Liver (tissue), 9 donors: ENCODE measurements around the gene CD244. TPM values are rescaled to one million over a fixed set of nuclear protein-coding genes. Genes with fewer than 3 reads are reported as not detected.

Experiments
- DNase-seq: peaks from one replicate; pipeline ENCODE4 v3.0.0-alpha.2; 2017; ENCODE audit warnings: low spot score
- H3K27ac ChIP-seq, 2 donors: one replicate each; pipeline ENCODE4 v1.7.0; 2013; ENCODE audit warnings: inconsistent platforms in 2 of 2, low read length in 2 of 2, control low read depth in 1 of 2, low read depth in 1 of 2, mild to moderate bottlenecking in 1 of 2
- H3K27me3 ChIP-seq, 4 donors: one replicate each; pipeline versions ENCODE4 v1.6.1 to v1.7.0; 2013; ENCODE audit warnings: low read length in 3 of 4, inconsistent platforms in 1 of 4, mild to moderate bottlenecking in 1 of 4, moderate library complexity in 1 of 4; ENCODE audit not compliant: control insufficient read depth in 4 of 4, insufficient read depth in 4 of 4
- H3K36me3 ChIP-seq, 4 donors: one replicate each; pipeline versions ENCODE4 v1.6.1 to v1.7.0; 2013; ENCODE audit warnings: low read length in 3 of 4, mild to moderate bottlenecking in 3 of 4, low read depth in 1 of 4, moderate library complexity in 1 of 4; ENCODE audit not compliant: control insufficient read depth in 4 of 4, insufficient read depth in 3 of 4
- H3K4me1 ChIP-seq, 4 donors: one replicate each; pipeline versions ENCODE4 v1.6.1 to v1.7.0; 2013; ENCODE audit warnings: low read length in 3 of 4, mild to moderate bottlenecking in 3 of 4, moderate library complexity in 1 of 4; ENCODE audit not compliant: control insufficient read depth in 4 of 4, insufficient read depth in 4 of 4
- H3K4me3 ChIP-seq, 3 donors: one replicate each; pipeline versions ENCODE4 v1.6.1 to v1.7.0; 2013; ENCODE audit warnings: low read length in 3 of 3, control low read depth in 1 of 3, low read depth in 1 of 3, mild to moderate bottlenecking in 1 of 3
- H3K9ac ChIP-seq, 2 donors: one replicate each; pipeline ENCODE4 v1.7.0; 2013; ENCODE audit warnings: low read length in 2 of 2, mild to moderate bottlenecking in 2 of 2, moderate library complexity in 2 of 2, control low read depth in 1 of 2, low read depth in 1 of 2
- H3K9me3 ChIP-seq, 4 donors: one replicate each; pipeline versions ENCODE4 v1.6.1 to v1.7.0; 2013; ENCODE audit warnings: low read length in 3 of 4; ENCODE audit not compliant: control insufficient read depth in 4 of 4
- EGR1 ChIP-seq, 2 donors: IDR thresholded peaks; 2 replicates each; pipeline ENCODE4 v1.6.1; 2016 to 2018; ENCODE audit warnings: antibody characterized with exemption in 2 of 2, low read depth in 2 of 2
- FOXA1 ChIP-seq: IDR thresholded peaks from 2 replicates; pipeline ENCODE4 v1.6.1; 2016; ENCODE audit warnings: antibody characterized with exemption
- FOXA2 ChIP-seq: IDR thresholded peaks from 2 replicates; pipeline ENCODE4 v1.6.1; 2016; ENCODE audit warnings: antibody characterized with exemption
- GABPA ChIP-seq, 2 donors: IDR thresholded peaks in 1 of 2; conservative IDR thresholded peaks in 1 of 2; 2 replicates each; pipeline ENCODE4 v1.6.1; 2016; ENCODE audit warnings: antibody characterized with exemption in 2 of 2, mild to moderate bottlenecking in 1 of 2, moderate library complexity in 1 of 2
- HNF4A ChIP-seq, 2 donors: conservative IDR thresholded peaks; 2 replicates each; pipeline ENCODE4 v1.6.1; 2016; ENCODE audit warnings: antibody characterized with exemption in 2 of 2, mild to moderate bottlenecking in 2 of 2
- HNF4G ChIP-seq: IDR thresholded peaks from 2 replicates; pipeline ENCODE4 v1.6.1; 2016; ENCODE audit warnings: antibody characterized with exemption
- JUND ChIP-seq, 2 donors: IDR thresholded peaks; 2 replicates each; pipeline ENCODE4 v1.6.1; 2016; ENCODE audit warnings: antibody characterized with exemption in 2 of 2
- NR2F2 ChIP-seq: IDR thresholded peaks from 2 replicates; pipeline ENCODE4 v1.6.1; 2016; ENCODE audit warnings: antibody characterized with exemption
- RAD21 ChIP-seq, 2 donors: IDR thresholded peaks; 2 replicates each; pipeline ENCODE4 v1.6.1; 2016; ENCODE audit warnings: antibody characterized with exemption in 2 of 2, mild to moderate bottlenecking in 2 of 2
- RXRA ChIP-seq, 2 donors: IDR thresholded peaks; 2 replicates each; pipeline ENCODE4 v1.6.1; 2017 to 2018; ENCODE audit warnings: antibody characterized with exemption in 2 of 2, mild to moderate bottlenecking in 1 of 2
- TAF1 ChIP-seq: conservative IDR thresholded peaks from 2 replicates; pipeline ENCODE4 v1.6.1; 2016; ENCODE audit warnings: antibody characterized with exemption, mild to moderate bottlenecking
- YY1 ChIP-seq: IDR thresholded peaks from 2 replicates; pipeline ENCODE4 v1.6.1; 2016; ENCODE audit warnings: antibody characterized with exemption, mild to moderate bottlenecking
- WGBS: extraction: QIAGEN DNeasy Blood & Tissue Kit; methylation state at CpG from one replicate; pipeline ENCODE4 v1.1.7; 2013; 5-methylcytosine and 5-hydroxymethylcytosine counted together
- polyA plus RNA-seq, 2 donors: library from polyadenylated mRNA; stranded (reverse) in 1 of 2; unstranded in 1 of 2; fragments of 200-250 nt in 1 of 2; fragments of >200 nt in 1 of 2; fragmentation: Nextera tagmentation in 1 of 2; extraction: Ambion mirVana in 1 of 2; gene quantifications; one replicate each; pipeline versions ENCODE4 v1.2.1 to v1.2.3, GENCODE V29; 2013 to 2015
- total RNA-seq, 2 donors: library from RNA; depleted of rRNA; stranded (reverse); fragments of >200 nt; gene quantifications; one replicate each; pipeline ENCODE4 v1.2.3, GENCODE V29; 2014
- TF ChIP-seq, protein P1 (sequence below): IDR thresholded peaks from 2 replicates; pipeline ENCODE4 v1.6.1; 2016; ENCODE audit warnings: antibody characterized with exemption
- TF ChIP-seq, protein P2 (sequence below): IDR thresholded peaks from 2 replicates; pipeline ENCODE4 v1.6.1; 2016; ENCODE audit warnings: antibody characterized with exemption
- TF ChIP-seq, protein P3 (sequence below): fragments of 150-350 bp; IDR thresholded peaks from 2 replicates; pipeline ENCODE4 v1.5.1; 2017; ENCODE audit warnings: improper control_type of control experiment, low read depth, low read length; ENCODE audit not compliant: missing input control
- donor health status: healthy.
- donor health status: healthy.
- donor health status: healthy.
- donor health status: healthy.
- donor health status: healthy.

Gene CD244
- total and polyA plus RNA-seq, 4 donors = 0.85 to 6.6 (median 1.8) TPM

DNA sequence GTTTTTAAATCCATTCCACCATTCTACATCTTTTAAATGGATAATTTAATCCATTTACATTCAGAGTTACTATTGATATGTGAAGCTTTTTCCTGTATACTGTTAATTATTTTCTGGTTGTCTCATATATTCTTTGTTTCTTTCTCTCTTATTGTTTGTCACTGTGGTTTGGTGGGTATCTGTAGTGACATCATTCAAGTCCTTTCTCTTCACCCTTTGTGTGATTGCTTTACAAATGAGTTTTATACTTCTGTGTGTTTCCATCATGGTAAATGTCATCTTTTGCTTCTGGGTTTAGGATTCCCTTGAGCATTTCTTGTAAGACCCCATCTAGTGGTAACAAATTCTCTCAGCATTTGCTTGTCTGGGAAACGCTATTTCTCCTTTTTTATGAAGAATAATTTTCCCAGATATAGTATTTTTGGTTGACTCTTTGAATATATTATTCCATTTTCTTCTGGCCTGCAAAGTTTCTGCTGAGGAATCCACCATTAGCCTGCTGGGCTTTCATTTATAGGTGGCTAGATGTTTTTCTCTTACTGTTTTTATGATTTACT is 56.5 kb downstream of the CD244 start:
- WGBS = 51% methylated on average over 1 of the region's 1 CpG
- no peaks in the 10 kb centered on the region for H3K36me3 ChIP-seq

DNA sequence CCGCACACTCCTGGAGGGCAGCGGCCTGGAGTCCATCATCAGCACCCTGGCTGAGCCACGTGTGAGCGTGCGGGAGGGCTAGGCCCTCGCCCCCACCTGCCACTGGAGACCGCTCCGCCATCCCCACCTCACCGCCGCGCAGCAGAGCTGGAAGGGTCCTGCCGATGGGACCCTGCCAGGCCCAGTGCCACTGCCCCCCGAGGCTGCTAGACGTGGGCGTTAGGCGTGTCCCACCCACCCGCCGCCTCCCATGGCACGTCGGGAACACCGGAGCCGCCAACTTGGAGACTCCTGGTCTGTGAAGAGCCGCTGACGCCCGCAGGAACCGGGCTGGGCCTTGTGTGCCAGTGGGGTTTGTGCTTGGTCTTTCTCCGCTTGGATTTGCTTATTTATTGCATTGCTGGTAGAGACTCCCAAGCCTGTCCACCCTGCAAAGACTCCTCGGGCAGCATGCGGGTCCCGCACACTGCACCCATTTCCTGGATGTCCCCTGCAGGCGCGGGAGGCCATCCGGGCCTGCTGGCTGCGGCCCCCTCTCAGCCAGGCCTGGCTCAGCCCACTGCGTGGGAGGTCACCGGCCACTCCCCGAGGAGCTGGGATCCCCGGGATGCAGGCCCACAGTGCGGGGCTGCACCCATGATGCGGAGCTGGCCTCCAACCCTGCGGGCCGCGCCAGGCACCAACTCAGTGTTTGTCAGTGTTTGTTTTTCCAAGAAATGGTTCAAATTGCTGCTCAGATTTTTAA is 60.7 kb downstream of the CD244 start:
- Histone ChIP-seq H3K9me3 (peaks cover 0 to 2% (median 0%) of the 10 kb centered on the region in 4 donors), H3K4me1 (no peaks in the 10 kb centered on the region), H3K27ac (no peak overlapping the region), H3K9ac (no peak overlapping the region), H3K36me3 (no peaks in the 10 kb centered on the region), H3K27me3 (no peaks in the 10 kb centered on the region), H3K4me3 (no peak overlapping the region)
- WGBS = 96% methylated on average over 43 of the region's 43 CpGs
- no peak for DNase-seq
- no peak for TF ChIP-seq EGR1 (IDR thresholded peaks at IDR 0.05; ENCODE audit: low read depth in 2 of 2)
- no peak for TF ChIP-seq JUND (IDR thresholded peaks at IDR 0.05)
- no peak for TF ChIP-seq RXRA (IDR thresholded peaks at IDR 0.05)
- no peak for TF ChIP-seq FOXA1
- TF ChIP-seq FOXA2 = no peak
- TF ChIP-seq, protein P1, sequence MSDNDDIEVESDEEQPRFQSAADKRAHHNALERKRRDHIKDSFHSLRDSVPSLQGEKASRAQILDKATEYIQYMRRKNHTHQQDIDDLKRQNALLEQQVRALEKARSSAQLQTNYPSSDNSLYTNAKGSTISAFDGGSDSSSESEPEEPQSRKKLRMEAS = no peak
- TF ChIP-seq, protein P2, sequence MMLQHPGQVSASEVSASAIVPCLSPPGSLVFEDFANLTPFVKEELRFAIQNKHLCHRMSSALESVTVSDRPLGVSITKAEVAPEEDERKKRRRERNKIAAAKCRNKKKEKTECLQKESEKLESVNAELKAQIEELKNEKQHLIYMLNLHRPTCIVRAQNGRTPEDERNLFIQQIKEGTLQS = no peak
- TF ChIP-seq NR2F2 = no peak
- TF ChIP-seq, protein P3, sequence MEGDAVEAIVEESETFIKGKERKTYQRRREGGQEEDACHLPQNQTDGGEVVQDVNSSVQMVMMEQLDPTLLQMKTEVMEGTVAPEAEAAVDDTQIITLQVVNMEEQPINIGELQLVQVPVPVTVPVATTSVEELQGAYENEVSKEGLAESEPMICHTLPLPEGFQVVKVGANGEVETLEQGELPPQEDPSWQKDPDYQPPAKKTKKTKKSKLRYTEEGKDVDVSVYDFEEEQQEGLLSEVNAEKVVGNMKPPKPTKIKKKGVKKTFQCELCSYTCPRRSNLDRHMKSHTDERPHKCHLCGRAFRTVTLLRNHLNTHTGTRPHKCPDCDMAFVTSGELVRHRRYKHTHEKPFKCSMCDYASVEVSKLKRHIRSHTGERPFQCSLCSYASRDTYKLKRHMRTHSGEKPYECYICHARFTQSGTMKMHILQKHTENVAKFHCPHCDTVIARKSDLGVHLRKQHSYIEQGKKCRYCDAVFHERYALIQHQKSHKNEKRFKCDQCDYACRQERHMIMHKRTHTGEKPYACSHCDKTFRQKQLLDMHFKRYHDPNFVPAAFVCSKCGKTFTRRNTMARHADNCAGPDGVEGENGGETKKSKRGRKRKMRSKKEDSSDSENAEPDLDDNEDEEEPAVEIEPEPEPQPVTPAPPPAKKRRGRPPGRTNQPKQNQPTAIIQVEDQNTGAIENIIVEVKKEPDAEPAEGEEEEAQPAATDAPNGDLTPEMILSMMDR = no peak
- TF ChIP-seq GABPA (IDR thresholded peaks at IDR 0.05 in 1 of 2, conservative IDR thresholded peaks at IDR 0.05 in 1 of 2) = no peak
- no peak for TF ChIP-seq TAF1
- TF ChIP-seq HNF4G = no peak
- no peak for TF ChIP-seq YY1

More for the DNA sequence above, 56.5 kb downstream of the CD244 start:
- Histone ChIP-seq H3K9ac (no peak overlapping the region), H3K4me3 (no peak overlapping the region), H3K4me1 (no peaks in the 10 kb centered on the region), H3K27ac (no peak overlapping the region), H3K9me3 (peaks cover 0 to 2% (median 0%) of the 10 kb centered on the region in 4 donors), H3K27me3 (no peaks in the 10 kb centered on the region)
- no peak for DNase-seq
- TF ChIP-seq RAD21 (IDR thresholded peaks at IDR 0.05) (no peak), FOXA1 (no peak), TAF1 (no peak), EGR1 (IDR thresholded peaks at IDR 0.05; ENCODE audit: low read depth in 2 of 2) (no peak), HNF4G (no peak), FOXA2 (no peak), HNF4A (conservative IDR thresholded peaks at IDR 0.05) (no peak), YY1 (no peak), NR2F2 (no peak)
- TF ChIP-seq, protein P3 = no peak
- TF ChIP-seq, protein P1 = no peak
